SK-N-DZ (cell line): ENCODE results near the gene DHX36.
A peak's percentile ranks its signal among the peaks of the same experiment; 100 is the strongest.

Source experiments
- DNase-seq: peaks from one replicate; pipeline ENCODE4 v3.0.0-alpha.2; 2015; ENCODE audit warnings: low spot score

DHX36 gene

GRCh38 chr3:154285221-154285620 lies 39.1 kb downstream of the DHX36 start:
- no peak for DNase-seq

DNA sequence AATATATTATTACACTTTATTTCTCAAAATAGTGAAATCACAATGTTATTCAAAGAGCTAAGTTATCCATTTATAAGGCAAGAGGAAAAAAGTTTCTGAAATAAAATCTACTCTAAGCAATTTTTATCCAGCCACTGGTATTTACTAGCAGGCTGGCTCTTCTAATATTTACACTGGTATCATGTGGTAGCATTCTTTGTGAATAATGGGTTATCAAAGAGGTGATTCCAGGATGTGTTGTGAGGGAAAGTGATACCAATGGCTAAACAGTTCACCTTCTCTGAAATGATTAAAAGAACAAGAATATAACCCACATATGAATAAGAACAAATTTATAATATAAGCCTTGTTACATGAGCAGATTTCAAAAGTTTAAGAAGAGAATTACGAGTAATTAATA lies 44.1 kb downstream of the DHX36 start:
- DNase-seq = no peak

- DNase-seq = no peak
Observed at GRCh38 chr3:154275965-154276364, 48.3 kb downstream of the DHX36 start.

- DNase-seq = no peak
Observed at GRCh38 chr3:154275292-154275691, 49.0 kb downstream of the DHX36 start.

- no peak for DNase-seq
Observed at GRCh38 chr3:154274348-154274747, 49.9 kb downstream of the DHX36 start.

- DNase-seq = no peak
Observed at GRCh38 chr3:154273381-154273780, 50.9 kb downstream of the DHX36 start.

DNA sequence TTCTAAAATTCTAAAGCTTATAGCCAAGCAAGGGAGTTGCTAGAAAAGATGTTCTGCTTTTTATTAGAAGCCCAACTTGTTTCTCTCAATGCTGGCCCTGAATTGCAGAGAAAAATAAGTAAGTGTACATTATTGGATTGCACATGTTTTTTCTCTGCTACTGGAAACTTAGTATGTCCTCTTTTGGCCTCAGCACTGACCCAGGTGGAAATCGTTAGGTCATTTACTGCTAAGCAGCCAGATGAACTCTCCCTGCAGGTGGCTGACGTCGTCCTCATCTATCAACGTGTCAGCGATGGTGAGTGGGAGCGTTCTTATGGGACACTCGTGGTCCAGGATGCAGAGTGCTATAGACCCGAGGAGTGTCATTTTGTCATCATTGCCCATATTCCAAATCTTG lies 69.8 kb downstream of the DHX36 start:
- DNase-seq = no peak

DNA sequence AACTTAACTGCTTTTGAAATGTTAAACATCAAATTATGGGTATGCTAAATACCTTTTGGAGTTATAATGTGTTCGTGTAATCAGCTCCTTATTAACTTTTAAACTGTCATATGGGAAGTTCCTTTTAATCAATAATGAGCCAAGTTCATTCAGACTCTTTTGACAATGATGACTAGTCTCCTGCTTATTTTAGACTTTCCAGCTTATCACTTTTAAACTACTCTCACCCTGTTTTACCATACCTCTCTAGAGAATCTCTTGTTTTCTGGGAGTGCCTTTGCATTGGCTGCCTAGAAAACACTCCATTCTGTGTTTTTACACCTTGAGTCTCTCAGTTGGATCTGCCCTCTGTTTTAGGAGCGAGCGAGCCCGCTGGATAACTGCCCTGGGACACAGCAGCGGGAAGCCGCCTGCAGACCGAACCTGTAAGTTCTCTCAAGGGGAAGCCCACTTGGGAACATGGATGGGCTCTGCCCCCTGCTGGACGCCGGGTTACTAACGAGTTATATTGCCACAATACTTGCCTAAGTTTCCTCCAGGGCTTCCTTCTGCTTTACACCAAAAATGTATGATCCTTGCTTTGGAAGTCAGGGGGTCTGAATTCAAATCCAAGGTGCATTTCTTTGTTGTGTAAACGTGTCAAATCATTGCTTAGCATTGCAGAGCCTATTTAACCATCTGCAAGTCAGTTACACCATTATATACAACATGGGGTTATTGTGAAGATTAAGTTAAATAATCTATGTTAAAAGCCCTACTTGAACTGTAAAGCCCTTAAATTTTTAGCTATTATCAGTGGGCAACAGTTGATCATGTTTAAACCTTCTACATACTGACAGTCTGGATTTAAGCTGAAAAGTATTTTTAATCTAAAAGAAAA lies 71.3 kb downstream of the DHX36 start:
- DNase-seq = peak; percentile 84

DNA sequence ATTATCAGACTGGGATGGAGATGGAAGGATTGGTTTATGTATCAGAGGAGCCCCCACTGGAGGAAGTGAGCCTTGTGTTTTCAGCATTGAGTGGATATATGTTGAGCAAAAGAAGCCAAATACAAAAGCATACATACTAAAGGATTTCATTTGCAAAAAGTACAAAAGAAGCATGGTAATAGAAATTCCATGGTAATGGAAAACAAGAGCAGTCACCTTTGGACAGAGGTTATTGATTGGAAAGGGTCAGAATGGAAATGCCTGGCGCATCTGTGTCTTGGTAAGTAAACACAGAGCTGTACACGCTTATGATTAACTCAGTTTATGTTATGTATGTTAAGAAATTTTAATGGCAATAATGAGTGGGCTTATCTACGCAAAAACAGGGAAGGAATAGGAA lies 72.7 kb downstream of the DHX36 start:
- DNase-seq = no peak

GRCh38 chr3:154250291-154250690 lies 74.0 kb downstream of the DHX36 start:
- no peak for DNase-seq

DNA sequence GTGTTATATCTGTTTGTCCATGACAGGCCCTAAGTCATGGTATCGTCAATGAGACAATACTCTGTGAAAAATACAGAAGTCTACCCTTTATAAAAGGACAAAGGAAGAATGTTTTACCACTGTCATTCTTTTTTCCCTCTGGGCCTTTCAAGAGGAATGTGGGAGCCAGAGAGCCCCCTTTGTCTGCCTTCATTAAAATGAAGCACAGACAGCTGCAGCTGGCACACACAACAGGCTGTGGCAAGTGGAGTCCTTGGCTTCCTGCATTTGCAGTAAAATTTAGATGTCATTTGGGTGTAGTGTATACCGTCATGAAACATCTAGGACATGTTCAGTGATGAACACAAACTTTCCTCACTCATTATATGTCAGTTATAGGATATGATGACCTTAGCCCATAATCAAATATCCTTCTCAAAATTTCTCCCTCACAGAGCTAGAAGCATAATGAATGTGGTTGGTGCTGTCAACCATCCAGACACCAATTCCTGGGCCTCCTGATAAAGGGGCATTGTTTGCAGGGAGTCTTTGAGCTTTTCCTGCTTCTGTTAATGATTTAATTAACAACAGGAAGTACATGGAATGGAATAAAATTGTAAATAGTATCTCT lies 76.4 kb downstream of the DHX36 start:
- DNase-seq = no peak

GRCh38 chr3:154244644-154245043 lies 79.6 kb downstream of the DHX36 start:
- no peak for DNase-seq

GRCh38 chr3:154243353-154243752 lies 80.9 kb downstream of the DHX36 start:
- DNase-seq = no peak

- DNase-seq = no peak
Observed at GRCh38 chr3:154242766-154243165, 81.5 kb downstream of the DHX36 start.

- DNase-seq = no peak
Observed at GRCh38 chr3:154241496-154241895, 82.8 kb downstream of the DHX36 start.

DNA sequence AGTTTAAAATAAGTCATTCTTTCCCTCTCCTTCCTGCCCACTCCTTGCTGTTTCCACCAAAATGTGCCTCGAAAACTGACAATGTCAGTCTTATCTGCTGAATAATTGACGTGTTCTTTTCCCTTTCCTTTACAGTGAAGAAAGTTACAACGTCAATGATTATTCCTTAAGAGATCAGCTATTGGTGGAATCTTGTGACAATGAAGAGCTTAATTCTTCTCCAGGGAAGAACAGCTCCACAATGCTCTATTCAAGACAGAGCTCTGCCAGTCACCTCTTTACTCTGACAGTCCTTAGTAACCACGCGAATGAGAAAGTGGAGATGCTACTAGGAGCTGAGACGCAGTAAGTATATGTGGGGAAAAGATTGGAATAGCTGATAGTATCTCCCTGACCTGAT lies 84.1 kb downstream of the DHX36 start:
- no peak for DNase-seq

DNA sequence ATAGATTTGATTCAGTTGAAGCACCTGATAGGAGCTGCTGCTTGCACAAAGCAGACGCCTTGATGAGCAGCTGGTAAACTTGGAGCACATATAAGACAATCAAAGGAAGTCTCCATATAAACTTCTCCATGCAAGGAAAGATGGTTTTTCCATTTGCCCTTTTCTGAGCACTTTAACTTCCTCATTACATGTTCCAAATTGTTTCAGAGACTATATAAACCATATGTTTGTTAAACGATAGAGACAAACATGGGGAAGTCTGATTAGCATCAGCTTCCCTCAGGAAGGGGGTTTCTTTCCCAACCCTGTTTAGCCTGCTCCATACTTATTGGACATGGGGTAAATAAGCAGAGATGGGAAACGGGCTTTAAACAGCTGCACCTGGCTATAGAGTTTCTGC lies 88.0 kb downstream of the DHX36 start:
- DNase-seq = no peak

- no peak for DNase-seq
Observed at GRCh38 chr3:154235330-154235729, 89.0 kb downstream of the DHX36 start.

GRCh38 chr3:154229217-154229590 lies 95.1 kb downstream of the DHX36 start:
- DNase-seq = no peak

- no peak for DNase-seq
Observed at GRCh38 chr3:154228561-154229216, 95.6 kb downstream of the DHX36 start.

GRCh38 chr3:154227531-154227930 lies 96.8 kb downstream of the DHX36 start:
- DNase-seq = no peak

DNA sequence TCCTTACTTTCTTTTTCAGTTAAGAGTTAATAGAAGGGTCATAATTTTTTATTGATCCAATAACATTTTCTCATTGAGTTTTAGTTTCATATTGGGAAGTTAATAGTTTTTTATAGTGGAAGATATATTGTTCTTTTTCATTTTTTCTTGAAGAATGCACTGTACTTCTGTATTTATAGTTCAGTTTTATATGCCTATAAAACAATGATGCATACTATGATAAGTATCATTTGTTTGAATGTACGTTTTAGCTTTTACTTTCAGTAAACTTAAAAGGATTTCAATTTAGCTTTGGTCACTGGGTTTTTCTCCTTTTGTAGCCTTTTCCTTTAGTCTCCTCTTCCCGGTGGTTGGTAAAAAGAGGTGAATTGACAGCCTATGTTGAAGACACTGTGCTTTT lies 98.8 kb downstream of the DHX36 start:
- DNase-seq = no peak

DNA sequence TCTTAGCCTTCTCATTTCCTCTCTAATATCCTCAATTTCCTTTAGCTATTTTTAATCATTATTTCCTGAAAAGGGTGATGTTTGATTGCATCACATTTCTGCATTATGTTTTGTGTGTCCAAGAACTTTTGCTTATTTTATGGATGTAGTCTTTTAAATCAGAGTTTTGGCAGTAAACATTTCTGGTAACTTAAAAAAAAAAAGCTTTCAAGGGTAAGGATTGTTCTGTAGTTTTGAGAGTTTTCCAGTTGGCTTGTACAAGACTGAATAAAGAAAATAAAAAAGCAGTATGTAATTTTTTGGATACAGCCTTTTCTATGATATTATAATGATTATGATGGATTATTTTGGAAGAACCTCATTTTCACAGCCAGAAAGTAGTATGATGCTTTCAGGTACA lies 99.4 kb downstream of the DHX36 start:
- no peak for DNase-seq
